ENCODE results near the gene CDC42EP4.

DNA sequence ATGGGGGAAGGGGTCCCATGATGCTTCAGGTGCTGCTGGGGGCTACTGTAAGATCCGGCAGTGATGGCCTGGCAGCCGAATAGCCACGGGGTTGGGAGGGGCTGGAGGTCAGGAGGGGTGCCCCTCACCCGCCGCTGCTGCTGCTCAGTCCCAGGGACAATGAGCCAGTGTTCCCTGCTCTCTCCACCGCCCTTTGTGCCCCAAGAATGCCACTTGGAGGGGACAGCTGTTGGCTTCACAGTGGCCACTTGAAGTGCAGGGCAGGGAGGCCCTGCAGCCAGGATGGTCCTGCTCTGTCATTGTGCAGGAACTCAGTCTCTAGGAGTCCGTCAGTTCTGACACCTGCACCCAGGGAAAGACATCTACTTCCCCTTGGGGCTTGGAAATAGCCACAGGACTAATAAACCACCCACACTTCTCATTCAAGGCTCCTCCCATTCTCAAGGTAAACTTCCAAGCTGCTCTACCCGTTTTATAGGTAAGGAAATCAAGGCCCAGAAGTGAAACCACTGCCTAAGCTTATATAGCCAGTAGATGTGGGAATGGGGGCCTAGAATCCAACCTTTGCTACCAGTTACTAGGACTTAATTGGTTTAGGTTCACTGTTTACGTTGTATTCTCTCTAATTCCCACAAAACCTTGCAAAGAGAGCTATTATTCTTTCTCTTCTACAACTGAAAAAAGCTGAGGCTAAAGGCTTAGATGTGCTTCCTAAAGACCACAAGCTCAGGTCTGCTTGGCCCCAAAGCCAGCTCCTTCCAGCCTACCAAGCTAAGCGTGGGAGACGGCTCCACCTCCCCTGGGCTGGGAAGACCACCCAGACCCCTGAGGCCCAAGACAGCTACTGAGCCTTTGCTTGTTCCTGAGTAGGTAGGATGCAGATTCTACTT lies 43.9 kb downstream of the CDC42EP4 start:
- TF ChIP-seq POLR2A (IDR thresholded peaks at IDR 0.05) (no peak), CTCF (IDR thresholded peaks at IDR 0.05) (no peak)

Data from tibial nerve (tissue), 3 donors.